HCT116 (cell line): ENCODE results near the gene CTRL. TPM values are rescaled to one million over a fixed set of nuclear protein-coding genes. Genes with fewer than 3 reads are reported as not detected.

Source experiments
- ATAC-seq: fragments of 200-7000 bp; cut with Tn5 transposase; 2 replicates; pipeline ENCODE4 v1.9.1; 2020; ENCODE audit warnings: mild to moderate bottlenecking, moderate library complexity
- BruUV-seq: library from RNA; stranded (reverse); fragments of 400-500 nt; replicated peaks from 2 replicates; lab custom pipeline; 2021; lab: Mats Ljungman, UMichigan
- CTCF ChIA-PET: fragments of 300-600 bp; sonication (Branson Sonifier 250); formaldehyde crosslinking; loops from one replicate; lab custom pipeline; 2021; ENCODE audit warnings: antibody characterized with exemption; lab: Charles Lee
- POLR2A ChIA-PET: fragments of 300-600, 350-600 bp; sonication (Branson Sonifier 250); formaldehyde crosslinking; loops from one replicate; lab custom pipeline; 2021; ENCODE audit warnings: antibody characterized with exemption; lab: Charles Lee
- RAD21 ChIA-PET, 2 experiments: fragments of 300-600 bp; sonication (Branson Sonifier 250); formaldehyde crosslinking; loops; one replicate each; lab custom pipeline; 2023; ENCODE audit warnings: low total read pairs in 2 of 2; ENCODE audit not compliant: uncharacterized antibody in 2 of 2, unreplicated experiment in 2 of 2, low non-redundant PET in 1 of 2; lab: Charles Lee
- DNase-seq: peaks from one replicate; pipeline ENCODE4 v3.0.0-alpha.2; 2010; ENCODE audit warnings: low read depth, low spot score
- H2AFZ ChIP-seq: fragments of 200-600 bp; shearing (Covaris generic), sonication (generic); 2 replicates; pipeline ENCODE4 v1.6.1; 2017; ENCODE audit warnings: low read depth, mixed run types, mixed read lengths, antibody characterized with exemption, low read length; ENCODE audit not compliant: poor library complexity, severe bottlenecking
- H3K27ac ChIP-seq: 2 replicates; pipeline ENCODE4 v1.5.1; 2012; ENCODE audit warnings: low read depth, low read length
- H3K27me3 ChIP-seq: fragments of 200-600 bp; sonication (generic); 2 replicates; pipeline ENCODE4 v1.6.1; 2016; ENCODE audit warnings: mixed run types, low read length, mixed read lengths; ENCODE audit not compliant: insufficient read depth
- H3K36me3 ChIP-seq, 2 experiments: fragments of 200-500 bp in 1 of 2; fragments of 200-600 bp in 1 of 2; sonication (Bioruptor generic) in 1 of 2; sonication (generic) in 1 of 2; 2 replicates each; pipeline versions ENCODE4 v1.5.1 to v1.6.1; 2014 to 2016; ENCODE audit warnings: low read length in 2 of 2, inconsistent platforms in 1 of 2, mixed read lengths in 1 of 2, mixed run types in 1 of 2; ENCODE audit not compliant: insufficient read depth in 2 of 2, control insufficient read depth in 1 of 2
- H3K4me1 ChIP-seq, 2 experiments: fragments of 200-600 bp in 1 of 2; sonication (generic) in 1 of 2; 2 replicates each; pipeline versions ENCODE4 v1.5.1 to v1.6.1; 2012 to 2017; ENCODE audit warnings: low read length in 2 of 2, inconsistent platforms in 1 of 2, mild to moderate bottlenecking in 1 of 2, mixed read lengths in 1 of 2, mixed run types in 1 of 2, moderate library complexity in 1 of 2; ENCODE audit not compliant: insufficient read depth in 2 of 2, control insufficient read depth in 1 of 2
- H3K4me2 ChIP-seq: fragments of 200-600 bp; sonication (generic); 2 replicates; pipeline ENCODE4 v1.6.1; 2017; ENCODE audit warnings: mixed run types, low read length, mixed read lengths
- H3K4me3 ChIP-seq, 2 experiments: fragments of 200-600 bp in 1 of 2; sonication (generic) in 1 of 2; replicated peaks in 1 of 2; 2 replicates each; pipeline ENCODE4 v1.5.1; 2011 to 2016; ENCODE audit warnings: low read length in 2 of 2, control low read depth in 1 of 2, low read depth in 1 of 2, mild to moderate bottlenecking in 1 of 2, mixed read lengths in 1 of 2, mixed run types in 1 of 2
- H3K79me2 ChIP-seq: fragments of 200-600 bp; sonication (generic); 2 replicates; pipeline ENCODE4 v1.6.1; 2017; ENCODE audit warnings: mild to moderate bottlenecking, mixed run types, low read length, moderate library complexity, mixed read lengths; ENCODE audit not compliant: insufficient read depth
- H3K9ac ChIP-seq: fragments of 200-600 bp; sonication (generic); 2 replicates; pipeline ENCODE4 v1.6.1; 2016; ENCODE audit warnings: low read length, mixed read lengths
- H3K9me2 ChIP-seq: fragments of 200-600 bp; sonication (generic), shearing (Covaris generic); 2 replicates; pipeline ENCODE4 v1.6.1; 2017; ENCODE audit warnings: mixed run types, mild to moderate bottlenecking, moderate library complexity; ENCODE audit not compliant: insufficient read depth
- H3K9me3 ChIP-seq, 2 experiments: fragments of 200-500 bp in 1 of 2; fragments of 200-600 bp in 1 of 2; sonication (Bioruptor generic) in 1 of 2; sonication (generic) in 1 of 2; 2 replicates each; pipeline ENCODE4 v1.6.1; 2014 to 2017; ENCODE audit warnings: low read length in 2 of 2, mixed read lengths in 2 of 2, inconsistent platforms in 1 of 2, low read depth in 1 of 2, mild to moderate bottlenecking in 1 of 2, mixed run types in 1 of 2, moderate library complexity in 1 of 2; ENCODE audit not compliant: control insufficient read depth in 1 of 2, insufficient read depth in 1 of 2
- H4K20me1 ChIP-seq: fragments of 200-600 bp; sonication (generic), shearing (Covaris generic); 2 replicates; pipeline ENCODE4 v1.6.1; 2017; ENCODE audit warnings: mixed run types, mild to moderate bottlenecking, moderate library complexity; ENCODE audit not compliant: insufficient read depth
- CEBPB ChIP-seq: IDR thresholded peaks from 2 replicates; pipeline ENCODE4 v1.6.1; 2012; ENCODE audit warnings: low read depth
- CTCF ChIP-seq, 3 experiments: fragments of 200-600 bp in 1 of 3; sonication (generic) in 1 of 3; IDR thresholded peaks in 2 of 3; conservative IDR thresholded peaks in 1 of 3; 2 replicates each; pipeline ENCODE4 v1.5.1; 2012 to 2017; ENCODE audit warnings: low read depth in 2 of 3, low read length in 2 of 3, antibody characterized with exemption in 1 of 3, borderline replicate concordance in 1 of 3, control low read depth in 1 of 3, mild to moderate bottlenecking in 1 of 3, mixed read lengths in 1 of 3, mixed run types in 1 of 3, moderate library complexity in 1 of 3; ENCODE audit not compliant: insufficient read depth in 1 of 3
- POLR2AphosphoS5 ChIP-seq: IDR thresholded peaks from 2 replicates; pipeline ENCODE4 v1.6.1; 2011; ENCODE audit warnings: mild to moderate bottlenecking, low read depth, low read length, moderate library complexity
- RAD21 ChIP-seq: IDR thresholded peaks from 2 replicates; pipeline ENCODE4 v1.6.1; 2012; ENCODE audit warnings: low read depth, mild to moderate bottlenecking
- YY1 ChIP-seq: IDR thresholded peaks from 2 replicates; pipeline ENCODE4 v1.6.1; 2011; ENCODE audit warnings: low read length, low read depth, moderate library complexity, mild to moderate bottlenecking; ENCODE audit not compliant: insufficient replicate concordance; ENCODE audit errors: extremely low read depth
- intact Hi-C: fragments of 100-400 bp; cut with micrococcal nuclease; formaldehyde crosslinking; loops from 2 replicates; pipeline ENCODE4 v1.10.0; 2022
- total RNA-seq: library from RNA; stranded (reverse); gene quantifications from one replicate; pipeline ENCODE4 v1.2.1, GENCODE V29; 2021; ENCODE audit not compliant: unreplicated experiment

Gene CTRL
- total RNA-seq, 1 experiment from 2014 or later = 3.4 TPM

- H3K9ac ChIP-seq = no peak overlapping the region
- H3K36me3 ChIP-seq = peaks cover 0 to 4% of the 10 kb centered on the region in 2 experiments; a peak in 2 of 4 replicates
- TF ChIP-seq RAD21 (peak; percentile 94), CTCF (IDR thresholded peaks at IDR 0.05 in 2 of 3, conservative IDR thresholded peaks at IDR 0.05 in 1 of 3; ENCODE audit: borderline replicate concordance in 1 of 3, insufficient read depth in 1 of 3, low read depth in 2 of 3, low read length in 2 of 3) (peak; percentile 95 to 98 (median 96)), YY1 (no peak), POLR2AphosphoS5 (peak; percentile 19; the same call in 1 of the 2 replicates), CEBPB (no peak)
- ChIA-PET POLR2A (no interaction called here), RAD21 (no interaction called here), CTCF (interaction anchor here (0.7 to 1.3 kb wide), 5 partner anchors 43 to 407 kb away, joined by 3 to 5 read pairs (median 3); no protein-coding TSS in a partner anchor)
- no peaks in the 10 kb centered on the region; a peak in 1 of 4 replicates for H3K4me1 ChIP-seq
- H3K27me3 ChIP-seq = no peaks in the 10 kb centered on the region
- no peak overlapping the region for H3K4me3 ChIP-seq
- peak; percentile 24 for DNase-seq
- H3K4me2 ChIP-seq = no peak overlapping the region
- H3K9me2 ChIP-seq = no peaks in the 10 kb centered on the region
- no TSS peak for BruUV-seq
- H3K27ac ChIP-seq = no peak overlapping the region
- no peak overlapping the region for H2AFZ ChIP-seq
- intact Hi-C loops = loop anchor here (1.0 kb wide), 2 partner anchors 45 to 256 kb away; no protein-coding TSS in a partner anchor
- 0 out of 2 replicates have a peak, but pooled peaks cover 2% of the 10 kb centered on the region for H3K79me2 ChIP-seq
- ATAC-seq = peak; percentile 88
- no peaks in the 10 kb centered on the region for H3K9me3 ChIP-seq
- no peaks in the 10 kb centered on the region for H4K20me1 ChIP-seq
Observed at GRCh38 chr16:67928561-67929364, 2.9 kb downstream of the CTRL start.
